SK-N-SH (cell line): Measurements from ENCODE around the gene NANS.

Experiments used
- CTCF ChIP-seq: fragments of 200-600 bp; sonication (generic); IDR thresholded peaks from 2 replicates; pipeline ENCODE4 v1.6.1; 2017; ENCODE audit warnings: antibody characterized with exemption, mild to moderate bottlenecking, moderate library complexity
- ELF1 ChIP-seq: IDR thresholded peaks from 2 replicates; pipeline ENCODE4 v1.4.0; 2012
- EP300 ChIP-seq, 2 experiments: IDR thresholded peaks; 2 replicates each; pipeline versions ENCODE4 v1.4.0 to v1.6.1; 2012; ENCODE audit warnings: borderline replicate concordance in 1 of 2, low read depth in 1 of 2, low read length in 1 of 2
- JUND ChIP-seq: IDR thresholded peaks from 2 replicates; pipeline ENCODE4 v1.4.0; 2012
- POLR2AphosphoS5 ChIP-seq: IDR thresholded peaks from 2 replicates; pipeline ENCODE4 v1.6.1; 2012; ENCODE audit warnings: low read depth, low read length
- TAF1 ChIP-seq: IDR thresholded peaks from 2 replicates; pipeline ENCODE4 v1.6.1; 2012; ENCODE audit warnings: low read depth, mild to moderate bottlenecking, low read length, moderate library complexity, borderline replicate concordance

GRCh38 chr9:98130576-98131228 lies 74.2 kb downstream of the NANS start:
- TF ChIP-seq ELF1 (no peak), POLR2AphosphoS5 (no peak), CTCF (no peak), TAF1 (no peak), JUND (no peak), EP300 (IDR thresholded peaks at IDR 0.05; ENCODE audit: borderline replicate concordance in 1 of 2, low read depth in 1 of 2, low read length in 1 of 2) (no peak)
